Subcutaneous adipose tissue (tissue), 4 donors: ENCODE data around the gene BAHCC1. TPM values are rescaled to one million over a fixed set of nuclear protein-coding genes. Genes with fewer than 3 reads are reported as not detected.

Source experiments
- CTCF ChIP-seq: fragments of 450-650 bp; IDR thresholded peaks from one replicate; pipeline ENCODE4 v1.5.1; 2016; ENCODE audit warnings: low read depth, mild to moderate bottlenecking, control low read depth, antibody characterized with exemption, moderate library complexity
- small RNA-seq: library from RNA; depleted of rRNA; stranded (forward); fragments of <200 nt; gene quantifications from one replicate; pipeline ENCODE3, GENCODE V24; 2016
- total RNA-seq, 4 donors: library from RNA; depleted of rRNA; stranded (reverse); fragments of >200 nt; gene quantifications; one replicate each; pipeline ENCODE4 v1.1.0, GENCODE V29; 2016

The BAHCC1 gene
- total RNA-seq, 4 donors from 2014 or later = 2.6 to 24.1 (median 5.7) TPM

GRCh38 chr17:81514739-81515529, 119.7 kb downstream of the BAHCC1 start:
- no peak for TF ChIP-seq CTCF

- TF ChIP-seq CTCF = no peak
Measured at GRCh38 chr17:81515530-81516041, 120.3 kb downstream of the BAHCC1 start.

Small RNAs within 50 kb of the gene (small RNA-seq; reads per million reads assigned to genes)
- gene MIR3186 (not detected), gene MIR4740 (0.36 reads per million)

Other genes with a start within 250 kb of the BAHCC1 start
- gene PVALEF, start 229.9 kb upstream of the BAHCC1 start, total RNA-seq = not detected
- gene AATK, start 229.2 kb upstream of the BAHCC1 start, total RNA-seq = 1 to 10 TPM; 1.0 to 2.0 (median 1.7) TPM
- 1 to 10 TPM; 1.6 to 8.1 (median 5.4) TPM for gene CEP131, start 172.5 kb upstream of the BAHCC1 start, total RNA-seq
- 10 to 100 TPM; 21.7 to 53.7 (median 28.8) TPM for gene TEPSIN, start 156.4 kb upstream of the BAHCC1 start, total RNA-seq
- 10 to 100 TPM; 20.4 to 59.5 (median 53.6) TPM for gene NDUFAF8, start 156.1 kb upstream of the BAHCC1 start, total RNA-seq
- 100 to 1,000 TPM in 2 of 4 donors, 10 to 100 TPM in 2; 40.4 to 175 (median 91.0) TPM for gene SLC38A10, start 100.2 kb upstream of the BAHCC1 start, total RNA-seq
- gene ACTG1, start 117.3 kb downstream of the BAHCC1 start, total RNA-seq = 1,000 to 10,000 TPM; 1,095 to 1,902 (median 1,493) TPM
- 1 to 10 TPM in 1 of 4 donors, under 1 TPM in 1, not detected in 2; 0.88 to 1.0 TPM for gene FSCN2, start 132.9 kb downstream of the BAHCC1 start, total RNA-seq
- gene FAAP100, start 156.9 kb downstream of the BAHCC1 start, total RNA-seq = 10 to 100 TPM in 3 of 4 donors, 1 to 10 TPM in 1; 9.2 to 27.7 (median 11.9) TPM
- 100 to 1,000 TPM in 1 of 4 donors, 10 to 100 TPM in 3; 47.4 to 112 (median 62.8) TPM for gene NPLOC4, start 241.7 kb downstream of the BAHCC1 start, total RNA-seq
- 1 to 10 TPM in 1 of 4 donors, under 1 TPM in 2, not detected in 1; 0.44 to 2.4 (median 0.68) TPM for gene TSPAN10, start 241.7 kb downstream of the BAHCC1 start, total RNA-seq